ENCODE results near the gene CAMKK2.
"Not testable (repeated sequence)": the region's sequence is repeated elsewhere in the genome, so short reads cannot be mapped to it uniquely, and the experiment has no call there.

Gene CAMKK2

DNA sequence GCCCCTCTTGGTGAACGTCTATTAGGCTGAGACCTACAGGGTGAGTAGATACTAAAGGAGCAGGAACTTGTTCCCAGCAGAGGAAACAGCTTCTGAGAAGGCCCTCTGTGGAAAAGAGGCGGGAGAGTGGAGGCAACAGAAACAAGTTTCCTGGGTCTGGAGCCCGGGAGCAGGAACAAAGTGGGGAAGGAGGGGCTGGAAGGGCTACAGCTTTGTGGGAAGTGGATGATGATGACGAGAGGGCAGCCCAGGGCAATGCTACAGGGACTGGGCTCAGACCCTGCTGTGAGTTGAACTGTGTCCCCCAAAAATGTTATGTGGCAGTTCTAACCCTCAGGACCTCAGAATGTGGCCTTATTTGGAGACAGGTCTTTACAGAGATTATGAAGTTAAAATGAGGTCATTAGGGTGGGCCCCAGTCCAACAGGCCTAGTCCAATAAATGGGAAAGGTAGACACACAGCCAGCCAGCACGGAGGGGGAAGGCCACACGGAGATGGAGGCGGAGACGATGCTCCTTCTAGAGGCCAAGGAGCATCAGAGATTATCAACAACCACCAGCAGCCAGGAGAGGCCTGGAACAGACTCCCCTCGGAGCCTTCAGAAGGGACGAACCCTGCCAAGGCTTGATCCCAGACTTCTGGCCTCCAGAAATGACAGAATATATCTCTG, 14.3 kb downstream of the CAMKK2 start:
- no peaks in the 10 kb centered on the region for H3K4me1 ChIP-seq (ENCODE audit: insufficient read depth, low read length)
- peaks cover 4% of the 10 kb centered on the region for H3K9me3 ChIP-seq (ENCODE audit: low read length)
- H3K4me3 ChIP-seq (ENCODE audit: low read length), result no peak overlapping the region
- H2AFZ ChIP-seq (ENCODE audit: low read depth, low read length), result no peak overlapping the region
- H3K36me3 ChIP-seq (ENCODE audit: insufficient read depth, low read length), result peaks cover 9% of the 10 kb centered on the region
- no peaks in the 10 kb centered on the region for H3K27me3 ChIP-seq (ENCODE audit: insufficient read depth, low read length)

DNA sequence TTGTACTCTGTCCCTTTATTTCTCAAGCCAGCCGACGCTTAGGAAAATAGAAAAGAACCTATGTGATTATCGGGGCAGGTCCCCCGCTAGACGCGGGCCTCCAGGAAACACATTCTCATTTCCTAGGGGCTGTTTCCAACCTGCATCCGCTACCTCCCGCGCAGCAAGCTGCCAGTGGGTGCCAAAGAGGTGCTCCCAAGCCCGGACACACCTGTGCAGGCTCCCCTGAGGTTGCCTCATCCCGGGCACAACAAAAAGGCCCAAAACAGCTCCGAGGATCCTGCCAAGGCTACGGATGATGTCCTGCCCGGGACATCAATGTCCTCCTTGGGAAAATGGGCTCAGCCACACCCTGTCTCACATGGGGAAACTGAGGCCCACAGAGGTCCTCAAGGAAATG, 15.4 kb downstream of the CAMKK2 start:
- H2AFZ ChIP-seq (ENCODE audit: low read depth, low read length); H3K27me3 ChIP-seq (ENCODE audit: insufficient read depth, low read length); H3K9me3 ChIP-seq (ENCODE audit: low read length); H3K4me3 ChIP-seq (ENCODE audit: low read length); H3K4me1 ChIP-seq (ENCODE audit: insufficient read depth, low read length); H3K36me3 ChIP-seq (ENCODE audit: insufficient read depth, low read length): not testable (repeated sequence)

DNA sequence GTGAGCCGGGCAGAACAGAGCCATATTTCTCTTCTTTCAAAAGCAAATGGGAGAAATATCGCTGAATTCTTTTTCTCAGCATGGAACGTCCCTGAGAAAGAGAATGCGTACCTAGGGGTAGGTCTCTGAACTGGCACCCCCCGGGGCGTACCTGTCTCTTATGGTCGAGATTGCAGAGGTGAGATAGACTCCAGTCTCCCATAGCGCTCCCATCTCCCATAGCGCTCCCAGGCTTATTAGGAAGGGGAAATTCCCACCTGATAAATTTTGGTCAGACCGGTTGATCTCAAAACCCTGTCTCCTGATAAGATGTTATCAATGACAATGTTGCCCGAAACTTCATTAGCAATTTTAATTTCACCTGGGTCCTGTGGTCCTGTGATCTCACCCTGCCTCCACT, 16.0 kb downstream of the CAMKK2 start:
- not testable (repeated sequence) for H2AFZ ChIP-seq (ENCODE audit: low read depth, low read length); H3K27me3 ChIP-seq (ENCODE audit: insufficient read depth, low read length); H3K4me3 ChIP-seq (ENCODE audit: low read length); H3K36me3 ChIP-seq (ENCODE audit: insufficient read depth, low read length); H3K9me3 ChIP-seq (ENCODE audit: low read length); H3K4me1 ChIP-seq (ENCODE audit: insufficient read depth, low read length)

DNA sequence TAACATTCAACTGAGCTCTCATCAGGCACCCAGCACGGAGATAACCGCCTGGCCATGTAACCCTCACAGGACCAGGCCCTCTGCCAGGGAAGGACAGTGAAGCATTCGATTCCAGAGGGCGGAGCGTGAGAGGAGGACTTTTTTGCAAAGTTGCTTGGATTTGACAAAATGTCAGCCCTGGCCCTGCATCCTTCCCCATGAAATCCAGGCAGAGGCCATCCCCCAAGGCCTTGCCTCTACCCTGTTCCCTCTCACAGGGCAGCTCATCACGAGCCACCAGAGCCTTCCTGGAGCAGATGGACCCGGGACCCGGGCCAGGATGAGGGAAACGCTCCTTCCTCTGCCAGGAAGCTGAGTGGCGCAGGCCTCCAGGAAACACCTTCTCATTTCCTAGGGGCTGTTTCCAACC, 17.0 kb downstream of the CAMKK2 start:
- H3K27me3 ChIP-seq (ENCODE audit: insufficient read depth, low read length), result no peaks in the 10 kb centered on the region
- peaks cover 9% of the 10 kb centered on the region for H3K36me3 ChIP-seq (ENCODE audit: insufficient read depth, low read length)

DNA sequence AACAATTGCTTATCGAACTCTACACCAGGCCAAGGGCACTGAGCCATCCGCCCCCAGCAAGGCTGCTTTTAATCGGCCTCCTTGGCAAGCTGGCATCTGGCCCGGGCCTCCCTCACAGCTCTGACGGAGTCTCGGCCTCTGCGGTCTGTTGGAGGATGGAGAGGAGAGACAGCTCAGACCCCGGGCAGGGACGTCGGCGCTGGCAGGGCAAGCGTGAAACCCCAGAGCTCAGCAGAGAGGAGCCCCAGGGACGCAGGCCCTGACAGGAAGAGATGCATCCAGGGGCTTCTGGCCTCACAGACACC, 17.5 kb downstream of the CAMKK2 start:
- Histone ChIP-seq H3K36me3 (ENCODE audit: insufficient read depth, low read length) (peaks cover 10% of the 10 kb centered on the region), H3K4me3 (ENCODE audit: low read length) (no peak overlapping the region), H3K4me1 (ENCODE audit: insufficient read depth, low read length) (no peaks in the 10 kb centered on the region), H3K27me3 (ENCODE audit: insufficient read depth, low read length) (no peaks in the 10 kb centered on the region), H3K9me3 (ENCODE audit: low read length) (peaks cover 4% of the 10 kb centered on the region), H2AFZ (ENCODE audit: low read depth, low read length) (no peak overlapping the region)

More for the DNA sequence above, 17.0 kb downstream of the CAMKK2 start:
- no peak overlapping the region for H3K4me3 ChIP-seq (ENCODE audit: low read length)
- no peak overlapping the region for H2AFZ ChIP-seq (ENCODE audit: low read depth, low read length)
- H3K9me3 ChIP-seq (ENCODE audit: low read length), result peaks cover 4% of the 10 kb centered on the region
- no peaks in the 10 kb centered on the region for H3K4me1 ChIP-seq (ENCODE audit: insufficient read depth, low read length)

DNA sequence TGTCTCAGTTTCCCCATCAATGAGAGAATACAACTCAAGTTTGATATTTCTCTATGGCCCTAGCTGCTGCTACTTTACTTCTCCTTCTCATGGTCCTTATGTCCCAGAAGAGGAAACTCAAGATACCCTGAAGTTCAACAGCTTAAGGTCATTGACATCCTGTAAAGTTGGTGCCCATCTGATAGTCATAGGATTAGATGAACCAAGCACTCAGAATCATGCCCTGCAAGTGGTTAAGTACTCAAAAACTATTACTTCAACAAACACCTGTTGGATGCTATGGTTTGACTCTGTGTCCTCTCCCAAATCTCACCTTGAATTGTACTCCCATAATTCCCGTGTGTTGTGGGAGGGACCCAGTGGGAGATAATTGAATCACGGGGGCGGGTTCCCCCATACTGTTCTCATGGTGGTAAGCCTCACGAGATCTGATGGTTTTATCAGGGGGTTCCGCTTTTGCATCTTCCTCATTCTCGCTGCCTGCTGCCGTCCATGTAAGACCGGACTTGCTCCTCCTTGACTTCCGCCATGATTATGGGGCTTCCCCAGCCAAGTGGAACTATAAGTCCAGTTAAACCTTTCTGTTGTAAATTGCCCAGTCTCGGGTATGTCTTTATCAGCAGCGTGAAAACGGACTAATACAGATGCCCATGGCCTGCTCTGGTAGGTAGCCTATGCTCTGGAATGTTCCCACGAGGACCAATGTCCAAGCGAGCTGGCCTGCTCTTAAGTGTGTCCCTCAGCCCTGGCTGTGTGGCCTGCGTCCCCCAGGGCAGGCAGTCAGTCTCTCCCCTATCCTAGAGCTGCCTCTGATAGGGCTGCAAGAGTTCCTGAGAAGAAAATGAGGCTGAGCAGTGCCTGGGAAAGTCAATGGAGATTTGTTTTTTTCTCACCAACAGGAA, 18.1 kb downstream of the CAMKK2 start:
- Histone ChIP-seq H3K36me3 (ENCODE audit: insufficient read depth, low read length) (peaks cover 12% of the 10 kb centered on the region), H3K4me3 (ENCODE audit: low read length) (no peak overlapping the region), H3K4me1 (ENCODE audit: insufficient read depth, low read length) (no peaks in the 10 kb centered on the region), H3K27me3 (ENCODE audit: insufficient read depth, low read length) (no peaks in the 10 kb centered on the region), H2AFZ (ENCODE audit: low read depth, low read length) (no peak overlapping the region), H3K9me3 (ENCODE audit: low read length) (peaks cover 4% of the 10 kb centered on the region)

DNA sequence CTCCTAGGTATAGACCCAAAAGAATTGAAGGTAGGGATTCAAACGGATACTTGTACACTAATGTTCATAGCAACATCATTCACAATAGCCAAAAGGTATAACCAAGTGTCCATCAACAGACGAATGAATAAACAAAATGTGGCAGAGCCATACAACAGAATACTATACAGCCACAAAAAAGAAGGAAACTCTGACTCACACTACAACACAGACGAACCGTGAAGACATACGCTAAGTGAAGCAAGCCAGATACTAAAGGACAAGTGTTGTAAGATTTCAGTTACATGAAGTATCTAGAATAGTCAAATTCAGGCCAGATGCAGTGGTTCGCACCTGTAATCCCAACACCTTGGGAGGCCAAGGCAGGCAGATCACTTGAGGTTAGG, 19.1 kb downstream of the CAMKK2 start:
- Histone ChIP-seq H3K9me3 (ENCODE audit: low read length) (peaks cover 4% of the 10 kb centered on the region), H3K27me3 (ENCODE audit: insufficient read depth, low read length) (no peaks in the 10 kb centered on the region), H3K4me1 (ENCODE audit: insufficient read depth, low read length) (no peaks in the 10 kb centered on the region), H3K36me3 (ENCODE audit: insufficient read depth, low read length) (peaks cover 21% of the 10 kb centered on the region), H2AFZ (ENCODE audit: low read depth, low read length) (no peak overlapping the region), H3K4me3 (ENCODE audit: low read length) (no peak overlapping the region)

DNA sequence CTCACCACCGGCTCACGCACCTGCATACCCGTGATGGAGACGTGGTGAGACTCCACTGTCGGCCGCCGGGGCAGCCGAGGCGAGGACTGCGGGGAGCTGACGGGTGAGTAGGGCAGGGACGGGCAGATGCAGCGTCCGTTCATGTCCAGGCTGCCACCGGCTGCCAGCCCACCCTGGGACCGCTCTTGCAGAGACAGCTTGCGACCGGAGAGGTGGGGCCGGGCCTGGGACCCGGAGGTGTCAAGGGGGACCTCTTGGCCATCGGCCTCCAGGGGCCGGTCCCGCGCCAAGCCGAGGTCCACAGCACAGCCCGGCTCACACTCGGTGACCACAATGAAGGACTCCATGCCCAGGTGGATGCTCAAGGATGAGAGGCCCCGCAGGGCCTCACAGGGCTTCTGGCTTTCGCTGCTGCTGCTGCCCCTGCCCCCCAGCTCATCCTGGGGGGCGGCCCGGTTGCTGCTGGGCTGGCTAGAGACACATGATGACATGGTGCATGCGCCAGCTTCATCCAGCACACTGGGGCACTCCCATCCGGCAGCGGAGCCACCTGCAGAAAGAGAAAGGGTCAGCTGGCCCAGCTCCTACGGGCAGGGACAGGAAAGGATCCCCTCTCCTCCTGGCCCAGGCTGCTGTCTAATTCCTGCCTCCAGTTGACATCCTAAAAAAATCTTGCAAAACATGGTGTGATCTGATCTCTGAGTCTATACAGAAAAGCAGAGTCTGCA, 22.3 kb downstream of the CAMKK2 start:
- Histone ChIP-seq H3K9me3 (ENCODE audit: low read length) (peaks cover 4% of the 10 kb centered on the region), H3K36me3 (ENCODE audit: insufficient read depth, low read length) (peaks cover 32% of the 10 kb centered on the region), H3K4me1 (ENCODE audit: insufficient read depth, low read length) (no peaks in the 10 kb centered on the region), H3K27me3 (ENCODE audit: insufficient read depth, low read length) (no peaks in the 10 kb centered on the region), H3K4me3 (ENCODE audit: low read length) (no peak overlapping the region), H2AFZ (ENCODE audit: low read depth, low read length) (no peak overlapping the region)

DNA sequence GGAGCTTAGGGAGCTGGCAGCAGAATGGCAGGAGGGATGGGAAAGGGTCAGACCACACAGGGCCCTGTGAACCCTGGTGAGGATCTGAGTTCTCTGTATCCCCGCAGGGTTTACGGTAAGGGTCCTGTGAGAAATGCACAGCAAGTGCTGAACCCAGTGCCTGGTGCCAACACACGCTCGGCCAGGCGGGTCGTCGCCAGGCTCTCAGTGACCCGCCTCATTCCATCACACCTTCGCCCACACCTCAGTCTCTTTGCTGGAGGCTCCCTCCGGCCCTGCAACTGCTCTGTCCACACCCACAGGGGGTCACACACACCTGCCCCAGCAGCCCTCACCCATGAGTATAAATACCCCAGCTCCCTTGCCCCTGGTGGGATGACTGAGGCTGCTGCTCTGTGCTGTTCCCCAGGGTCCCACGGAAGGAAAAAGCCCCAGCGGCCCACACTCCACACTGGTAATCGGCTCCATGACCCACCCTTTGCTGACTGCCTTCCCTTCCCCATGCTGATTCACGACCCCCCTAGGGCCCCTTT, 23.1 kb downstream of the CAMKK2 start:
- Histone ChIP-seq H3K9me3 (ENCODE audit: low read length) (peaks cover under 1% of the 10 kb centered on the region), H2AFZ (ENCODE audit: low read depth, low read length) (no peak overlapping the region), H3K4me3 (ENCODE audit: low read length) (no peak overlapping the region), H3K27me3 (ENCODE audit: insufficient read depth, low read length) (no peaks in the 10 kb centered on the region), H3K36me3 (ENCODE audit: insufficient read depth, low read length) (peaks cover 36% of the 10 kb centered on the region), H3K4me1 (ENCODE audit: insufficient read depth, low read length) (no peaks in the 10 kb centered on the region)

DNA sequence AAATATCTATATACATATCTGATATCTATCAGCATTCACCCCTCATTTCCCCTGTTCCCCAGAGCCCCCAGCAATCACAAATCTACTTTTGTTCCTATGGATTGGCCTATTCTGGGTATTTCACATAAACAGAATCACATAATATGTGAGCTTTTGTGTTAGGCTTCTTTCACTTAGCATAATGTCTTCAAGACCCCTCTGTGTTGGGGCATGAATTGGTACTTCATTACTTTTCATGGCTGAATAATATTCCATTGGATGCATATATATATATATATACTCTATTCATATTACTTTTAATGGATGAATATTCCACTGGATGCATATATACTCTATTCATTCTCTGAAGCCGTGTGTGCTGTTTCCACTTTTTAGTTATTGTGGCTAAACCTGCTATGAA, 28.7 kb downstream of the CAMKK2 start:
- Histone ChIP-seq H3K4me3 (ENCODE audit: low read length) (no peak overlapping the region), H3K9me3 (ENCODE audit: low read length) (no peaks in the 10 kb centered on the region), H3K27me3 (ENCODE audit: insufficient read depth, low read length) (no peaks in the 10 kb centered on the region), H3K36me3 (ENCODE audit: insufficient read depth, low read length) (peaks cover 36% of the 10 kb centered on the region), H2AFZ (ENCODE audit: low read depth, low read length) (no peak overlapping the region), H3K4me1 (ENCODE audit: insufficient read depth, low read length) (no peaks in the 10 kb centered on the region)

DNA sequence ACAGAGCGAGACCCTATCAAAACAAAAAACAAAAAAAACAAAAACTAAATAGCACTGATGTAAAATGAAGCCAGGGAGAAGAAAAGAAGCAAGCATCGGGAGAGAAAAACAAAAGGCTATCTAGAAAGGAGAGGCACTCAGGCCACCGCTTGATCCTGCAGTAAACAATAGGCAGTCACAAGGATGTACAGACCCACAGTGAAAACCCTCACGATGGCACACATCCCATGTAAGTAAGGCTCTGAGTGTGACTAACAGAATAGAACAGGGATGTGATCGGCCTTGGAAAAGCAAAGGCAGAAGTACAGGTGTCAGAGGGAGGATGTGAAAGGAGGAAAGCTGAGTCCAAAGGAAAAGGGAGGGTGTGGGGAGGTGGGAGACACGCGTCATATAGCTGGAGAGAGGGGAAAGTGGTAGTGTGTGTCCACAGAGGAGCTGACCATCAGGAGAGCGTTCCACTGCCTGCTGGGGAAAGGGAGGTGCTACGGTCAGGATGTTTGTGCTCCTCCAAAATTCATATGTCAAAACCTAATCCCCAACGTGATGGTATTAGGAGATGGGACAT, 31.5 kb downstream of the CAMKK2 start:
- Histone ChIP-seq H3K27me3 (ENCODE audit: insufficient read depth, low read length) (no peaks in the 10 kb centered on the region), H3K4me3 (ENCODE audit: low read length) (no peak overlapping the region), H2AFZ (ENCODE audit: low read depth, low read length) (no peak overlapping the region), H3K9me3 (ENCODE audit: low read length) (no peaks in the 10 kb centered on the region), H3K36me3 (ENCODE audit: insufficient read depth, low read length) (peaks cover 35% of the 10 kb centered on the region), H3K4me1 (ENCODE audit: insufficient read depth, low read length) (no peaks in the 10 kb centered on the region)

DNA sequence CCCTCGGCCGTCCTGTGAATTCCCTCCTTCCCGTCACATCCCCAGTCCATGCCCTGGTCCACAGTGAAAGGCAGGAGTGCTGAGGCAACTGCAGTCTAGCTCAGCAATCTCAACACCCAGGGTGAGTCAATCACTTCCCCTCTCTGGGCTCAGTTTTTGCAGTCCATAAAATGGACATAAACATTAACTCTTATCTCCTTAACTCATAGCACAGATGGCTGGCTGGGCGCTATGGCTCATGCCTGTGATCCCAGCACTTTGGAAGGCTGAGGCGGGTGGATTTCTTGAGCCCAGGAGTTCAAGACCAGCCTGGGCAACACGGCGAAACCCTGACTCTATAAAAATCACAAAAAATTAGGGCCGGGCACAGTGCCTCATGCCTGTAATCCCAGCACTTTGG, 32.4 kb downstream of the CAMKK2 start:
- no peak overlapping the region for H3K4me3 ChIP-seq (ENCODE audit: low read length)
- peaks cover 39% of the 10 kb centered on the region for H3K36me3 ChIP-seq (ENCODE audit: insufficient read depth, low read length)
- H3K27me3 ChIP-seq (ENCODE audit: insufficient read depth, low read length), result no peaks in the 10 kb centered on the region

More for the DNA sequence above, 32.4 kb downstream of the CAMKK2 start:
- H3K9me3 ChIP-seq (ENCODE audit: low read length), result no peaks in the 10 kb centered on the region
- H2AFZ ChIP-seq (ENCODE audit: low read depth, low read length), result no peak overlapping the region
- no peaks in the 10 kb centered on the region for H3K4me1 ChIP-seq (ENCODE audit: insufficient read depth, low read length)

All from neuron (in vitro differentiated cells).